Chondrocyte (in vitro differentiated cells): ENCODE results near the gene CSPG4. TPM values are rescaled to one million over a fixed set of nuclear protein-coding genes. Genes with fewer than 3 reads are reported as not detected.

Experiments
- DNase-seq: peaks from one replicate; pipeline ENCODE4 v3.0.0; 2021; ENCODE audit warnings: mixed read lengths, low spot score
- H3K27ac Mint-ChIP-seq: one replicate; pipeline ENCODE4 v1.8.0; 2021; ENCODE audit warnings: mild to moderate bottlenecking, moderate library complexity, mixed read lengths; ENCODE audit not compliant: unreplicated experiment
- H3K27me3 Mint-ChIP-seq: 2 replicates; pipeline ENCODE4 v1.8.0; 2021; ENCODE audit warnings: low read depth, mixed read lengths
- H3K36me3 Mint-ChIP-seq: 2 replicates; pipeline ENCODE4 v1.8.0; 2021; ENCODE audit warnings: low read depth, mixed read lengths
- H3K4me1 Mint-ChIP-seq: 2 replicates; pipeline ENCODE4 v1.8.0; 2021; ENCODE audit warnings: low read depth, mild to moderate bottlenecking, mixed read lengths
- H3K4me3 Mint-ChIP-seq: one replicate; pipeline ENCODE4 v1.8.0; 2021; ENCODE audit warnings: mild to moderate bottlenecking, moderate library complexity, mixed read lengths; ENCODE audit not compliant: unreplicated experiment
- H3K9me3 Mint-ChIP-seq: 2 replicates; pipeline ENCODE4 v1.8.0; 2021; ENCODE audit warnings: low read depth, mixed read lengths
- total RNA-seq: library from RNA; stranded (reverse); gene quantifications from 3 replicates; pipeline ENCODE4 v1.2.1, GENCODE V29; 2021
- TF ChIP-seq, protein P1 (sequence below): fragments of 200-600 bp; sonication (generic); IDR thresholded peaks from 2 replicates; pipeline ENCODE4 v1.5.0; 2021; ENCODE audit warnings: antibody characterized with exemption, mild to moderate bottlenecking, moderate library complexity

The CSPG4 gene
- total RNA-seq, 1 donor from 2014 or later: 595 TPM

DNA sequence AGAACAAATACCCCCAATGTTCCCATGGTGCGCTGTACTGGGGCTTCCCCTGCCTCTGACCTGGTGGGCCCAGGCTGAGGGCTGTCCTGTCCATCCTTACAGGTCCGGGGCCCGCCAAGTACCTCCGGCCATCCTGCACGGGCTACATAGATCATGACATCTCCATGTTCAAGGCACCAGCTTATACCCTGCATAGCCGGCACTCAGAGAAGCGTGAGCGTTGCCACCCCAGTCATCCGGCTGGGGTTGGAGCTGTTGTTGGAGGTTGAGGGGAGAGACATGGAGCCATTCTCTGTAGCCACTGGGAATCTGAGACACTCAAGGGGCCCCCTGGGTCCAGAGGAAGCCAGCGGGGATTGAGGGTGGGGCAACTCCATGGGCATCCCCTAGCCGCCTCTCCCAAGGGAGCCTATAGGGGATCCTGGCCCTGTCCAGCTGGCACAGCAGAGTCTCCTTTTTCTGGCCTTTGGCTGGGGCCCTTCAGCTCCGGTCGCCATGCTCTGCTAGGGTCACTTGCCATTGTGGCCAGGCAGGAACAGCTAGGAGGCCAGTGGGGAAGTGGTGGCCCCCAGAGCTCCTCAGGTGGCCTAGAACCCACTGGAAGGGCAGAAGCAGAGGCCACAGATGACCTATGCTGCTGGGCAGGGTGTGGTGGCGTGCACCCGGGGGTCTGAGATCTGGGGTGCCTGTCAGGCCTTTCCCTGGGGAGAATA, 12.5 kb upstream of the CSPG4 start:
- no peaks in the 10 kb centered on the region for H3K9me3 Mint-ChIP-seq
- no peaks in the 10 kb centered on the region for H3K36me3 Mint-ChIP-seq
- H3K27me3 Mint-ChIP-seq: no peaks in the 10 kb centered on the region
- TF ChIP-seq, protein P1, sequence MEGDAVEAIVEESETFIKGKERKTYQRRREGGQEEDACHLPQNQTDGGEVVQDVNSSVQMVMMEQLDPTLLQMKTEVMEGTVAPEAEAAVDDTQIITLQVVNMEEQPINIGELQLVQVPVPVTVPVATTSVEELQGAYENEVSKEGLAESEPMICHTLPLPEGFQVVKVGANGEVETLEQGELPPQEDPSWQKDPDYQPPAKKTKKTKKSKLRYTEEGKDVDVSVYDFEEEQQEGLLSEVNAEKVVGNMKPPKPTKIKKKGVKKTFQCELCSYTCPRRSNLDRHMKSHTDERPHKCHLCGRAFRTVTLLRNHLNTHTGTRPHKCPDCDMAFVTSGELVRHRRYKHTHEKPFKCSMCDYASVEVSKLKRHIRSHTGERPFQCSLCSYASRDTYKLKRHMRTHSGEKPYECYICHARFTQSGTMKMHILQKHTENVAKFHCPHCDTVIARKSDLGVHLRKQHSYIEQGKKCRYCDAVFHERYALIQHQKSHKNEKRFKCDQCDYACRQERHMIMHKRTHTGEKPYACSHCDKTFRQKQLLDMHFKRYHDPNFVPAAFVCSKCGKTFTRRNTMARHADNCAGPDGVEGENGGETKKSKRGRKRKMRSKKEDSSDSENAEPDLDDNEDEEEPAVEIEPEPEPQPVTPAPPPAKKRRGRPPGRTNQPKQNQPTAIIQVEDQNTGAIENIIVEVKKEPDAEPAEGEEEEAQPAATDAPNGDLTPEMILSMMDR: no peak
- peaks cover 21% of the 10 kb centered on the region for H3K4me1 Mint-ChIP-seq
- peak overlapping the region; percentile 68 for H3K27ac Mint-ChIP-seq
- peak; percentile 66 for DNase-seq
- H3K4me3 Mint-ChIP-seq: no peak overlapping the region

DNA sequence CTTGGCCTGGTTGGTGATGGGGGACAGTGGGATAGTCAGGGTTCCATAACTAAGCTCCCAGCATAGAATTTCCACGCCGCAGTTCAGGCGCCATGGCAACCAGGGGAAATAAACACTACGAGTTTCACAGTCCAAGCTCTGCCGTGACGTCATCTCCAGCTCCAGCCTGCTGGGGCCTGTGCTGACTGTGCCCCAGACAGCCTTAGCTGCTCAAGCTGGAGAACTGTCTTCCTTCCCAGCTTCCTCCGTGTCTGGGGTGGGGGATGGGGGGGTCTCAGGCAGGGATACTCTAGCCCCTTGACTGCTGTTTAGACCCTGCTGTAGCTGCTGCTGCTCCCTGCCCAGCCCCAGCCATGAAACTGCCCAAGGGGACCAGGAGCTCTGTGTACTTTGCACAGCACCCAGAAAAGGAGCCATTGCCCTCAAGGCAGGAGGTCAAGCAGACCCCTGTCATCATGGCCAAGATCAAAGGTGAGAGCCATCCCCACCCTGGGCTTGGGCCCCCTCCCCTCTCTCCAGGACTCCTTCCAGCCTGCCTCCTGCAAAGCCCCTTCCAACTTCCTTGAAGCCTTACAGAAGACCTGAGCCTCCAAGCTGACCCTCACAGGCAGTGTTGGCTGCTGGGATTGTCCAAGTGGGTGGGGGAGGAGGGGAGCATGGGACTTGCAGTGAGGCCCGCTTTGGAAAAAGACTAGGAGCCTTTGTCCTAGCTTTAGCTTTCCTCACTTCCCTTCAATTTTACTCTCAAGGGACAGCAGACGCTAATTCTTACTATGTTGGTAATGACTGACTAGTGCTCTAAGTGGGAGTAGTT, 11.4 kb upstream of the CSPG4 start:
- no peaks in the 10 kb centered on the region for H3K27me3 Mint-ChIP-seq
- no peaks in the 10 kb centered on the region for H3K9me3 Mint-ChIP-seq
- no peaks in the 10 kb centered on the region for H3K36me3 Mint-ChIP-seq
- TF ChIP-seq, protein P1: no peak
- no peak overlapping the region for H3K4me3 Mint-ChIP-seq
- peak; percentile 94 for DNase-seq
- peaks cover 21% of the 10 kb centered on the region for H3K4me1 Mint-ChIP-seq
- H3K27ac Mint-ChIP-seq: peak overlapping the region; percentile 95

DNA sequence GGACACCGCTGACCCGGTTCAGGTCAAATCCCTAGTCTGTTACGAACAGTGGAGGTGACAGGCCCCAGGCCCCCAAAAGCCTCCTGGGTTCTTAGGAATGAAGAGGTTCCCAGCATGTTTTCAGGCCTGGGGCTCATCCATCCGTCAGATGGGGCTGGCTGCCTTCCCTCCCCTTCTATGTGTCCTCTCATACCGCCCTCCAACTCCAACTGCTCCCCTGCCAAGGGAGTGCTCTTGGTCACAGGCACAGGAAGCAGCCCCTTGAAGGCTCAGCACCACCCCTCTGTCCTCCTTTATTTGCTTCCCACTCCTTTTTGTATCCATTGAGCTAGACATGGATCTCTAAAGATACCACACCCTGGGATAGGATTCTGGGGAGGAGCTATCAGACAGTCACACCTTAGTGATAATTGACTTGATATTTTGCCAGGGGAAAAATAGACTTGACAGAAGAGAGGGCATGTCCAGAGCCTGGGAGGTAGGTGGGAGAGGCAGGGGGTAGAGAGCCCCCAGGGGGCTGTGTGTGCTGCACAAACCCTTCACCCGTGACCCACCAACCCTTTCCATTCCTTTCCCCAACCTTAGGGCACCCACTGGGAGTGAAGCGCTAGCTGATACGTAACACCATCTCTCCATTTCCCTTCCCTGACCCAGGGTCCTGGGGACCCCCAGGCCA, 10.7 kb upstream of the CSPG4 start:
- H3K4me1 Mint-ChIP-seq: peaks cover 29% of the 10 kb centered on the region
- no peaks in the 10 kb centered on the region for H3K27me3 Mint-ChIP-seq
- peak overlapping the region; percentile 95 for H3K27ac Mint-ChIP-seq
- no peaks in the 10 kb centered on the region for H3K36me3 Mint-ChIP-seq
- peak; percentile 50 for DNase-seq
- no peak overlapping the region for H3K4me3 Mint-ChIP-seq
- TF ChIP-seq, protein P1: no peak
- no peaks in the 10 kb centered on the region for H3K9me3 Mint-ChIP-seq

DNA sequence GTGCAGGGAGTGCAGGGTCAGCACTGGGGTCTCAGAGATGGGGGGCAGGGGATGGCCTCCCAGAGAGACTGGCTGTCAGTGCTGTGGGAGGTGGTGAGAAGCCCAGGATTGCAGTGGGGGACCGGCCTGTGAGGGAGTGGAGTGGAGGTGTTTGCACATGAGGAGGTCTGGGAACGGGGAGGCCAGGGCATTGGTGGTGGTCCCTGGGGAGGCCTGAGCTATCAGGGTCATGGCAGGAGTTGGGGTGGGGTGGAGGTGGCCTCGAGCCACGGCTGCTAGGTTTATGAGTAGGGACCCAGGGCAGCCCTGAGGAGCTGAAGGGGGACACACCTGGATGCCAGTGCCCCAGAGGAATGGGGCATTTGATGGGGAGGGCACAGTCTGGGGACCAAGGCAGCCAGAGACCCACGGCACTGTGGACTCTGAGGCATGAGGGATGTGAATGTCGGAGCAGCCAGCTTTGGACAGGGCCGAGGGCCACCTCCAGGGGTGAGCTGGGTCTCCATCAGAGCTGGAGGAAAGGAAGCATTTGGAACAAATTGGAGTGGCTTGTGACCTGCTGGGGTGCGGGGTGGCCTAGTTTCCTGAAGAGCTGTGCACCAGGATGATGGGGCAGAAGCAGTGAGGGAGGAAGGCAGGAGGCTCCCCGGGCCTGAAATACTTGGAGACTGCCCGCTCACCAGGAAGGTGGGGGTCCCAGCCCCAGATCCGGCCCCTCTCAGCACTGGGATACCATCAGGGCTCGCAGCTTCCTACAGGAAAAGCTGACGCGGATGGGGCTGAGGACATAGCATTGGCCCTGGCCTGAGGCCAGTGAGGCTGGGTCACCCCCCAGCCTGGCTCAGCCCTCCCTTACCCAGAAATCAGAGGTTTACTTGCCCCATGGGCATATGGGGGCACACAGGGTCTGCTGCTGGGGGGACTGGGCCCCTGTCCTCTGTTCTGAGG, 9.5 kb upstream of the CSPG4 start:
- no peak overlapping the region for H3K4me3 Mint-ChIP-seq
- H3K4me1 Mint-ChIP-seq: peaks cover 32% of the 10 kb centered on the region
- TF ChIP-seq, protein P1: no peak
- H3K27ac Mint-ChIP-seq: peak overlapping the region; percentile 66
- peak; percentile 82 for DNase-seq
- no peaks in the 10 kb centered on the region for H3K9me3 Mint-ChIP-seq
- H3K27me3 Mint-ChIP-seq: no peaks in the 10 kb centered on the region
- no peaks in the 10 kb centered on the region for H3K36me3 Mint-ChIP-seq
